K562 (cell line): ENCODE results near the gene EXOC2. TPM values are rescaled to one million over a fixed set of nuclear protein-coding genes. Genes with fewer than 3 reads are reported as not detected.

Experiments
- EHMT2 ChIP-seq: fragments of 450-650 bp; IDR thresholded peaks from 2 replicates; pipeline ENCODE4 v1.6.1; 2018; ENCODE audit warnings: antibody characterized with exemption
- HLTF ChIP-seq: fragments of 450-650 bp; IDR thresholded peaks from 2 replicates; pipeline ENCODE4 v1.6.1; 2016
- L3MBTL2 ChIP-seq: fragments of 450-650 bp; IDR thresholded peaks from 2 replicates; pipeline ENCODE4 v1.6.1; 2016; ENCODE audit warnings: mild to moderate bottlenecking, moderate library complexity
- MAFF ChIP-seq: IDR thresholded peaks from 2 replicates; pipeline ENCODE4 v1.6.1; 2012; ENCODE audit warnings: low read length, improper control_type of control experiment
- MYBL2 ChIP-seq, 2 experiments: fragments of 450-650 bp in 1 of 2; sonication (generic) in 1 of 2; formaldehyde crosslinking in 1 of 2; IDR thresholded peaks; 2 replicates each; pipeline versions ENCODE4 v1.6.1 to v1.8.1; 2017 to 2022; ENCODE audit warnings: borderline replicate concordance in 1 of 2, inconsistent platforms in 1 of 2, low read depth in 1 of 2, mild to moderate bottlenecking in 1 of 2, missing genetic modification reagents in 1 of 2, moderate library complexity in 1 of 2
- PKNOX1 ChIP-seq: fragments of 450-650 bp; IDR thresholded peaks from 2 replicates; pipeline ENCODE4 v1.6.1; 2016
- SMARCA4 ChIP-seq: fragments of 450-650 bp; IDR thresholded peaks from 2 replicates; pipeline ENCODE4 v1.6.1; 2016
- SMARCE1 ChIP-seq: fragments of 450-650 bp; IDR thresholded peaks from 2 replicates; pipeline ENCODE4 v1.7.1; 2016; ENCODE audit warnings: mild to moderate bottlenecking
- STAT6 ChIP-seq: sonication (generic); formaldehyde crosslinking; IDR thresholded peaks from 2 replicates; pipeline ENCODE4 v1.8.1; 2023; ENCODE audit warnings: mild to moderate bottlenecking, missing genetic modification reagents
- TEAD4 ChIP-seq, 2 experiments: sonication (generic) in 1 of 2; formaldehyde crosslinking in 1 of 2; IDR thresholded peaks; 2 replicates each; pipeline versions ENCODE4 v1.6.1 to v1.8.0; 2012 to 2022; ENCODE audit warnings: borderline replicate concordance in 1 of 2, inconsistent platforms in 1 of 2, low read length in 1 of 2, mild to moderate bottlenecking in 1 of 2, missing genetic modification reagents in 1 of 2
- YY1 ChIP-seq, 3 experiments: IDR thresholded peaks; 2 replicates each; pipeline ENCODE4 v1.6.1; 2011; ENCODE audit warnings: low read length in 2 of 3, mild to moderate bottlenecking in 2 of 3, moderate library complexity in 2 of 3, borderline replicate concordance in 1 of 3, control low read depth in 1 of 3, low read depth in 1 of 3; ENCODE audit not compliant: insufficient read depth in 3 of 3, insufficient replicate concordance in 2 of 3, control insufficient read depth in 1 of 3, insufficient read length in 1 of 3; ENCODE audit errors: extremely low read depth in 1 of 3
- ZNF253 ChIP-seq: fragments of 250-450 bp; sonication (Bioruptor Pico); conservative IDR thresholded peaks from 2 replicates; pipeline ENCODE4 v1.6.1; 2021; ENCODE audit warnings: mild to moderate bottlenecking
- polyA plus RNA-seq, 8 experiments: library from polyadenylated mRNA; depleted of rRNA in 4 of 8; stranded (reverse) in 5 of 8; unstranded in 3 of 8; fragments of >200 nt; fragmentation: Nextera tagmentation in 2 of 8; fragmentation: Illumina TruSeq in 1 of 8; extraction: Ambion mirVana in 2 of 8; extraction: Trizol in 1 of 8; gene quantifications; 2 replicates each; pipeline versions ENCODE4 v1.2.1 to v1.2.3, GENCODE V29; 2011 to 2014; ENCODE audit warnings: inconsistent platforms in 1 of 8, missing spikeins in 1 of 8
- total RNA-seq, 7 experiments: library from RNA; depleted of rRNA in 6 of 7; stranded (reverse); fragments of >200 nt in 6 of 7; fragmentation: Illumina TruSeq in 2 of 7; extraction: Trizol in 2 of 7; gene quantifications; 2 replicates each; pipeline versions ENCODE4 v1.2.1 to v1.2.3, GENCODE V29; 2011 to 2021; ENCODE audit warnings: low replicate concordance in 1 of 7
- TF ChIP-seq, protein P1 (sequence below): fragments of 250-450 bp; sonication (Bioruptor Pico); IDR thresholded peaks from 2 replicates; pipeline ENCODE4 v1.5.0; 2021
- TF ChIP-seq, protein P2 (sequence below): fragments of 450-650 bp; IDR thresholded peaks from 2 replicates; pipeline ENCODE4 v1.6.1; 2016; ENCODE audit warnings: mild to moderate bottlenecking
- TF ChIP-seq, protein P3 (sequence below), 2 experiments: IDR thresholded peaks in 1 of 2; conservative IDR thresholded peaks in 1 of 2; 2 replicates each; pipeline ENCODE4 v1.6.1; 2016; ENCODE audit warnings: low read depth in 2 of 2, mild to moderate bottlenecking in 1 of 2, missing compliant biosample characterization in 1 of 2, missing genetic modification characterization in 1 of 2, moderate library complexity in 1 of 2

EXOC2 gene
- total and polyA plus RNA-seq, 9 of the 15 experiments (the other 6 are each of a cell fraction or from before 2014, with no cell fraction given) = 12.2 to 30.2 (median 24.2) TPM

GRCh38 chr6:490251-491037, 202.5 kb downstream of the EXOC2 start (continued):
- TF ChIP-seq HLTF (no peak), MYBL2 (IDR thresholded peaks at IDR 0.05; ENCODE audit: low read depth) (peak; percentile 67), MYBL2 (CRISPR knock-in tag; IDR thresholded peaks at IDR 0.05; ENCODE audit: borderline replicate concordance) (no peak), SMARCA4 (peak; percentile 53; the same call in 1 of the 2 replicates), SMARCE1 (0 out of 2 replicates have a peak, but pooled peaks have one; percentile 36), TEAD4 (IDR thresholded peaks at IDR 0.05; ENCODE audit: low read length) (peak; percentile 22; the same call in 1 of the 2 replicates), TEAD4 (CRISPR knock-in tag; IDR thresholded peaks at IDR 0.05; ENCODE audit: borderline replicate concordance) (no peak), EHMT2 (peak; percentile 35; the same call in 1 of the 2 replicates), ZNF253 (no peak), L3MBTL2 (peak; percentile 48; the same call in 1 of the 2 replicates), YY1 (IDR thresholded peaks at IDR 0.05; ENCODE audit: borderline replicate concordance in 1 of 3, control insufficient read depth in 1 of 3, extremely low read depth in 1 of 3, insufficient read depth in 3 of 3, insufficient read length in 1 of 3, insufficient replicate concordance in 2 of 3, low read depth in 1 of 3, low read length in 2 of 3) (peak in 2 of 3 experiments; percentile 42 to 83), STAT6 (CRISPR knock-in tag) (no peak), PKNOX1 (peak; percentile 86), MAFF (peak; percentile 79)
- TF ChIP-seq, protein P1, sequence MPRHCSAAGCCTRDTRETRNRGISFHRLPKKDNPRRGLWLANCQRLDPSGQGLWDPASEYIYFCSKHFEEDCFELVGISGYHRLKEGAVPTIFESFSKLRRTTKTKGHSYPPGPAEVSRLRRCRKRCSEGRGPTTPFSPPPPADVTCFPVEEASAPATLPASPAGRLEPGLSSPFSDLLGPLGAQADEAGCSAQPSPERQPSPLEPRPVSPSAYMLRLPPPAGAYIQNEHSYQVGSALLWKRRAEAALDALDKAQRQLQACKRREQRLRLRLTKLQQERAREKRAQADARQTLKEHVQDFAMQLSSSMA (CRISPR knock-in tag) = no peak
- TF ChIP-seq, protein P2, sequence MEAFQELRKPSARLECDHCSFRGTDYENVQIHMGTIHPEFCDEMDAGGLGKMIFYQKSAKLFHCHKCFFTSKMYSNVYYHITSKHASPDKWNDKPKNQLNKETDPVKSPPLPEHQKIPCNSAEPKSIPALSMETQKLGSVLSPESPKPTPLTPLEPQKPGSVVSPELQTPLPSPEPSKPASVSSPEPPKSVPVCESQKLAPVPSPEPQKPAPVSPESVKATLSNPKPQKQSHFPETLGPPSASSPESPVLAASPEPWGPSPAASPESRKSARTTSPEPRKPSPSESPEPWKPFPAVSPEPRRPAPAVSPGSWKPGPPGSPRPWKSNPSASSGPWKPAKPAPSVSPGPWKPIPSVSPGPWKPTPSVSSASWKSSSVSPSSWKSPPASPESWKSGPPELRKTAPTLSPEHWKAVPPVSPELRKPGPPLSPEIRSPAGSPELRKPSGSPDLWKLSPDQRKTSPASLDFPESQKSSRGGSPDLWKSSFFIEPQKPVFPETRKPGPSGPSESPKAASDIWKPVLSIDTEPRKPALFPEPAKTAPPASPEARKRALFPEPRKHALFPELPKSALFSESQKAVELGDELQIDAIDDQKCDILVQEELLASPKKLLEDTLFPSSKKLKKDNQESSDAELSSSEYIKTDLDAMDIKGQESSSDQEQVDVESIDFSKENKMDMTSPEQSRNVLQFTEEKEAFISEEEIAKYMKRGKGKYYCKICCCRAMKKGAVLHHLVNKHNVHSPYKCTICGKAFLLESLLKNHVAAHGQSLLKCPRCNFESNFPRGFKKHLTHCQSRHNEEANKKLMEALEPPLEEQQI = peak; percentile 76
- TF ChIP-seq, protein P3, sequence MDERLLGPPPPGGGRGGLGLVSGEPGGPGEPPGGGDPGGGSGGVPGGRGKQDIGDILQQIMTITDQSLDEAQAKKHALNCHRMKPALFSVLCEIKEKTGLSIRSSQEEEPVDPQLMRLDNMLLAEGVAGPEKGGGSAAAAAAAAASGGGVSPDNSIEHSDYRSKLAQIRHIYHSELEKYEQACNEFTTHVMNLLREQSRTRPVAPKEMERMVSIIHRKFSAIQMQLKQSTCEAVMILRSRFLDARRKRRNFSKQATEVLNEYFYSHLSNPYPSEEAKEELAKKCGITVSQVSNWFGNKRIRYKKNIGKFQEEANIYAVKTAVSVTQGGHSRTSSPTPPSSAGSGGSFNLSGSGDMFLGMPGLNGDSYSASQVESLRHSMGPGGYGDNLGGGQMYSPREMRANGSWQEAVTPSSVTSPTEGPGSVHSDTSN (CRISPR knock-in tag; IDR thresholded peaks at IDR 0.05; ENCODE audit: low read depth) = no peak
- TF ChIP-seq, protein P3 (tag; conservative IDR thresholded peaks at IDR 0.05; ENCODE audit: low read depth) = peak; percentile 64
